K562 (cell line): ENCODE results near the gene ZNF711. TPM values are rescaled to one million over a fixed set of nuclear protein-coding genes. Genes with fewer than 3 reads are reported as not detected.

Source experiments
- ATF1 ChIP-seq, 2 experiments: fragments of 450-650 bp in 1 of 2; IDR thresholded peaks; 2 replicates each; pipeline ENCODE4 v1.6.1; 2016; ENCODE audit warnings: missing compliant biosample characterization in 1 of 2, missing genetic modification characterization in 1 of 2
- ATF7 ChIP-seq: fragments of 450-650 bp; IDR thresholded peaks from 2 replicates; pipeline ENCODE4 v1.7.1; 2014; ENCODE audit warnings: mild to moderate bottlenecking, moderate library complexity
- ELF1 ChIP-seq: fragments of 200-800 bp; sonication (Bioruptor generic); IDR thresholded peaks from 2 replicates; pipeline ENCODE4 v1.6.1; 2016; ENCODE audit warnings: missing genetic modification characterization, missing compliant biosample characterization
- HBP1 ChIP-seq: fragments of 450-650 bp; formaldehyde crosslinking; IDR thresholded peaks from 2 replicates; pipeline ENCODE4 v1.4.0; 2022; ENCODE audit warnings: missing genetic modification characterization
- KDM5B ChIP-seq: fragments of 200-600 bp; sonication (generic); IDR thresholded peaks from 2 replicates; pipeline ENCODE4 v1.6.1; 2012; ENCODE audit warnings: low read depth, mild to moderate bottlenecking, moderate library complexity, low read length, control low read depth, inconsistent platforms; ENCODE audit not compliant: insufficient replicate concordance
- NKRF ChIP-seq: fragments of 450-650 bp; IDR thresholded peaks from 2 replicates; pipeline ENCODE4 v1.6.1; 2016; ENCODE audit warnings: borderline replicate concordance
- NR1H2 ChIP-seq: sonication (generic); formaldehyde crosslinking; IDR thresholded peaks from 2 replicates; pipeline ENCODE4 v1.4.0; 2020; ENCODE audit warnings: mild to moderate bottlenecking, missing genetic modification reagents
- TAF9B ChIP-seq: fragments of 450-650 bp; IDR thresholded peaks from 2 replicates; pipeline ENCODE4 v1.6.1; 2018; ENCODE audit warnings: mild to moderate bottlenecking; ENCODE audit not compliant: partially characterized antibody
- TCF3 ChIP-seq: sonication (generic); formaldehyde crosslinking; IDR thresholded peaks from 2 replicates; pipeline ENCODE4 v1.4.0; 2020; ENCODE audit warnings: mild to moderate bottlenecking, missing genetic modification reagents
- XRCC4 ChIP-seq: IDR thresholded peaks from one replicate; pipeline ENCODE4 v1.6.1; 2011; ENCODE audit not compliant: insufficient read depth, insufficient read length; ENCODE audit errors: extremely low read depth
- ZBTB7A ChIP-seq: IDR thresholded peaks from 2 replicates; pipeline ENCODE4 v1.6.1; 2011; ENCODE audit warnings: low read depth, mild to moderate bottlenecking, low read length, moderate library complexity, borderline replicate concordance; ENCODE audit not compliant: control insufficient read depth
- ZNF41 ChIP-seq: fragments of 250-450 bp; sonication (Bioruptor Pico); conservative IDR thresholded peaks from 2 replicates; pipeline ENCODE4 v1.4.0; 2020; ENCODE audit warnings: mild to moderate bottlenecking
- polyA plus RNA-seq, 8 experiments: library from polyadenylated mRNA; depleted of rRNA in 4 of 8; stranded (reverse) in 5 of 8; unstranded in 3 of 8; fragments of >200 nt; fragmentation: Nextera tagmentation in 2 of 8; fragmentation: Illumina TruSeq in 1 of 8; extraction: Ambion mirVana in 2 of 8; extraction: Trizol in 1 of 8; gene quantifications; 2 replicates each; pipeline versions ENCODE4 v1.2.1 to v1.2.3, GENCODE V29; 2011 to 2014; ENCODE audit warnings: inconsistent platforms in 1 of 8, missing spikeins in 1 of 8
- total RNA-seq, 7 experiments: library from RNA; depleted of rRNA in 6 of 7; stranded (reverse); fragments of >200 nt in 6 of 7; fragmentation: Illumina TruSeq in 2 of 7; extraction: Trizol in 2 of 7; gene quantifications; 2 replicates each; pipeline versions ENCODE4 v1.2.1 to v1.2.3, GENCODE V29; 2011 to 2021; ENCODE audit warnings: low replicate concordance in 1 of 7
- TF ChIP-seq, protein P1 (sequence below): fragments of 250-450 bp; sonication (Bioruptor Pico); IDR thresholded peaks from 2 replicates; pipeline ENCODE4 v1.4.0; 2020; ENCODE audit warnings: mild to moderate bottlenecking, moderate library complexity
- TF ChIP-seq, protein P2 (sequence below): sonication (generic); formaldehyde crosslinking; IDR thresholded peaks from 2 replicates; pipeline ENCODE4 v1.8.1; 2023; ENCODE audit warnings: mild to moderate bottlenecking, missing genetic modification reagents
- TF ChIP-seq, protein P3 (sequence below): sonication (generic); formaldehyde crosslinking; IDR thresholded peaks from 2 replicates; pipeline ENCODE4 v1.8.0; 2022; ENCODE audit warnings: mild to moderate bottlenecking, missing genetic modification reagents

The ZNF711 gene
- total and polyA plus RNA-seq, 9 of the 15 experiments (the other 6 are each of a cell fraction or from before 2014, with no cell fraction given): 1.9 to 6.7 (median 5.2) TPM

GRCh38 chrX:85243761-85244449, at the start of gene ZNF711, which contains the start of gene SATL1 (continued):
- TF ChIP-seq, protein P1, sequence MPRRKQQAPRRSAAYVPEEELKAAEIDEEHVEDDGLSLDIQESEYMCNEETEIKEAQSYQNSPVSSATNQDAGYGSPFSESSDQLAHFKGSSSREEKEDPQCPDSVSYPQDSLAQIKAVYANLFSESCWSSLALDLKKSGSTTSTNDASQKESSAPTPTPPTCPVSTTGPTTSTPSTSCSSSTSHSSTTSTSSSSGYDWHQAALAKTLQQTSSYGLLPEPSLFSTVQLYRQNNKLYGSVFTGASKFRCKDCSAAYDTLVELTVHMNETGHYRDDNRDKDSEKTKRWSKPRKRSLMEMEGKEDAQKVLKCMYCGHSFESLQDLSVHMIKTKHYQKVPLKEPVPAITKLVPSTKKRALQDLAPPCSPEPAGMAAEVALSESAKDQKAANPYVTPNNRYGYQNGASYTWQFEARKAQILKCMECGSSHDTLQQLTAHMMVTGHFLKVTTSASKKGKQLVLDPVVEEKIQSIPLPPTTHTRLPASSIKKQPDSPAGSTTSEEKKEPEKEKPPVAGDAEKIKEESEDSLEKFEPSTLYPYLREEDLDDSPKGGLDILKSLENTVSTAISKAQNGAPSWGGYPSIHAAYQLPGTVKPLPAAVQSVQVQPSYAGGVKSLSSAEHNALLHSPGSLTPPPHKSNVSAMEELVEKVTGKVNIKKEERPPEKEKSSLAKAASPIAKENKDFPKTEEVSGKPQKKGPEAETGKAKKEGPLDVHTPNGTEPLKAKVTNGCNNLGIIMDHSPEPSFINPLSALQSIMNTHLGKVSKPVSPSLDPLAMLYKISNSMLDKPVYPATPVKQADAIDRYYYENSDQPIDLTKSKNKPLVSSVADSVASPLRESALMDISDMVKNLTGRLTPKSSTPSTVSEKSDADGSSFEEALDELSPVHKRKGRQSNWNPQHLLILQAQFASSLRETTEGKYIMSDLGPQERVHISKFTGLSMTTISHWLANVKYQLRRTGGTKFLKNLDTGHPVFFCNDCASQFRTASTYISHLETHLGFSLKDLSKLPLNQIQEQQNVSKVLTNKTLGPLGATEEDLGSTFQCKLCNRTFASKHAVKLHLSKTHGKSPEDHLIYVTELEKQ (CRISPR knock-in tag): no peak
- no peak for TF ChIP-seq NKRF
- no peak for TF ChIP-seq TAF9B
- TF ChIP-seq ATF1 (CRISPR knock-in tag; IDR thresholded peaks at IDR 0.05): no peak
- peak; percentile 46; the same call in 1 of the 2 replicates for TF ChIP-seq ATF1 (tag; IDR thresholded peaks at IDR 0.05)
- TF ChIP-seq, protein P2, sequence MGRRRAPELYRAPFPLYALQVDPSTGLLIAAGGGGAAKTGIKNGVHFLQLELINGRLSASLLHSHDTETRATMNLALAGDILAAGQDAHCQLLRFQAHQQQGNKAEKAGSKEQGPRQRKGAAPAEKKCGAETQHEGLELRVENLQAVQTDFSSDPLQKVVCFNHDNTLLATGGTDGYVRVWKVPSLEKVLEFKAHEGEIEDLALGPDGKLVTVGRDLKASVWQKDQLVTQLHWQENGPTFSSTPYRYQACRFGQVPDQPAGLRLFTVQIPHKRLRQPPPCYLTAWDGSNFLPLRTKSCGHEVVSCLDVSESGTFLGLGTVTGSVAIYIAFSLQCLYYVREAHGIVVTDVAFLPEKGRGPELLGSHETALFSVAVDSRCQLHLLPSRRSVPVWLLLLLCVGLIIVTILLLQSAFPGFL (CRISPR knock-in tag): no peak
- no peak for TF ChIP-seq NR1H2
- no peak for TF ChIP-seq ELF1 (tag)
- peak; percentile 70 for TF ChIP-seq ATF7
- no peak for TF ChIP-seq KDM5B
- no peak for TF ChIP-seq XRCC4
- peak; percentile 40; the same call in 1 of the 2 replicates for TF ChIP-seq ZBTB7A
- no peak for TF ChIP-seq TCF3 (CRISPR knock-in tag)
- no peak for TF ChIP-seq ZNF41 (CRISPR knock-in tag)
- TF ChIP-seq HBP1 (CRISPR knock-in tag): no peak
- TF ChIP-seq, protein P3, sequence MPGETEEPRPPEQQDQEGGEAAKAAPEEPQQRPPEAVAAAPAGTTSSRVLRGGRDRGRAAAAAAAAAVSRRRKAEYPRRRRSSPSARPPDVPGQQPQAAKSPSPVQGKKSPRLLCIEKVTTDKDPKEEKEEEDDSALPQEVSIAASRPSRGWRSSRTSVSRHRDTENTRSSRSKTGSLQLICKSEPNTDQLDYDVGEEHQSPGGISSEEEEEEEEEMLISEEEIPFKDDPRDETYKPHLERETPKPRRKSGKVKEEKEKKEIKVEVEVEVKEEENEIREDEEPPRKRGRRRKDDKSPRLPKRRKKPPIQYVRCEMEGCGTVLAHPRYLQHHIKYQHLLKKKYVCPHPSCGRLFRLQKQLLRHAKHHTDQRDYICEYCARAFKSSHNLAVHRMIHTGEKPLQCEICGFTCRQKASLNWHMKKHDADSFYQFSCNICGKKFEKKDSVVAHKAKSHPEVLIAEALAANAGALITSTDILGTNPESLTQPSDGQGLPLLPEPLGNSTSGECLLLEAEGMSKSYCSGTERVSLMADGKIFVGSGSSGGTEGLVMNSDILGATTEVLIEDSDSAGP (CRISPR knock-in tag): no peak
